GM12801 (cell line): Measurements from ENCODE around the gene SAYSD1.

Experiments used
- TF ChIP-seq, protein P1 (sequence below): IDR thresholded peaks from one replicate; pipeline ENCODE4 v1.5.1; 2011; ENCODE audit warnings: control low read depth; ENCODE audit not compliant: insufficient read length; ENCODE audit errors: extremely low read depth

SAYSD1 gene

GRCh38 chr6:39144481-39145173 lies 29.6 kb upstream of the SAYSD1 start:
- TF ChIP-seq, protein P1, sequence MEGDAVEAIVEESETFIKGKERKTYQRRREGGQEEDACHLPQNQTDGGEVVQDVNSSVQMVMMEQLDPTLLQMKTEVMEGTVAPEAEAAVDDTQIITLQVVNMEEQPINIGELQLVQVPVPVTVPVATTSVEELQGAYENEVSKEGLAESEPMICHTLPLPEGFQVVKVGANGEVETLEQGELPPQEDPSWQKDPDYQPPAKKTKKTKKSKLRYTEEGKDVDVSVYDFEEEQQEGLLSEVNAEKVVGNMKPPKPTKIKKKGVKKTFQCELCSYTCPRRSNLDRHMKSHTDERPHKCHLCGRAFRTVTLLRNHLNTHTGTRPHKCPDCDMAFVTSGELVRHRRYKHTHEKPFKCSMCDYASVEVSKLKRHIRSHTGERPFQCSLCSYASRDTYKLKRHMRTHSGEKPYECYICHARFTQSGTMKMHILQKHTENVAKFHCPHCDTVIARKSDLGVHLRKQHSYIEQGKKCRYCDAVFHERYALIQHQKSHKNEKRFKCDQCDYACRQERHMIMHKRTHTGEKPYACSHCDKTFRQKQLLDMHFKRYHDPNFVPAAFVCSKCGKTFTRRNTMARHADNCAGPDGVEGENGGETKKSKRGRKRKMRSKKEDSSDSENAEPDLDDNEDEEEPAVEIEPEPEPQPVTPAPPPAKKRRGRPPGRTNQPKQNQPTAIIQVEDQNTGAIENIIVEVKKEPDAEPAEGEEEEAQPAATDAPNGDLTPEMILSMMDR: no peak

DNA sequence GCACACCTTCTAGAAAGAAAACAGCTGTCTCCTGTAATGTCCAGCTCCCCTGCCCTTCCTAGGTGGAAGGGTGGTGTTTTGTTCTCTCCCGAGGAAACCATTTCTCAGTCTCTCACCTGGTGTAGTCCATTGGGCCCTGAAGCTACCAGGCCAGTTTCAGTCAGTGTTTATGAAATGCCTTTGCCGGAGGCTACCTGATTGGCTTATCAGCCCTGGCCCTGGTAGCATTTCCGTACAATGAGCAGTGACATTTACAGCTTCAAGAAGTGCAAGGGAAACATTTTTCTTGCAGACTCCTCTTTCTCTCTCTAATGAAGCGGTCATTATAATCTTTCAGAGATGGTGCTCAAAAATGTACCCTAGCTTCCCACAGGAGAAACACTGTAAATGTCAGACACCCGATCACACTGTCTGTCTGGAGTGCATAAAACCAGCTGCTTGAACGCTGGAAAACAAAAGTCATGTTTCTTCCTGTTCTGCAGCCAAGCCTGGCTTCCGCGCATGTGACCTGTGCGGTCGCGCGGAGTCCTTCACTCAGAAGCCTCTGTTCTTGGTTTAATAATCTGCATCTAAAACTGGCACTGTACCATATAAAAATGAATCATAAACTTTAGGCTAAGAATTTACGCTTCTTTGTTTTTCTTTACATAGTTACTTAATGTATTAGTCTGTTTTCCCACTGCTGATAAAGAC lies 28.4 kb upstream of the SAYSD1 start:
- TF ChIP-seq, protein P1: no peak

- TF ChIP-seq, protein P1: no peak
Measured at GRCh38 chr6:39140556-39141167, 25.7 kb upstream of the SAYSD1 start.

GRCh38 chr6:39137245-39137644 lies 22.3 kb upstream of the SAYSD1 start:
- TF ChIP-seq, protein P1: no peak

DNA sequence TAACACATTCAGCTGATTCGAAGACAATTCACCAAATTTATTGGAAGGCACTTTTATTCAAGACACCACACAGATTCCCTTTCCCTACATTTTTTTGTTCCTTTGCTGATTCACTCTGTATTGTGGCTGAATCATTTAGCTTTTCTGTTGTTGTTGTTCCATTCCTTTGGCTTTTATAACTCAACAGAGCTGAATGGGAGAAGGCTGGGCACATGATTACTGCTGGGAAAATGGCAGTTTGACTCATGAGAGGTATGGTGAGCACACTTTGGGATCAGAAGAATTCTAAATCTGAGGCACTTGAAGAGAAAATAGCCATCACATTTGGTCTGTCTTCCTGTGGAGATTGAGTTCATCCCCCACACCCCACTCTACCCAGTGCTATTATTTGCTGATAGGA lies 15.7 kb upstream of the SAYSD1 start:
- TF ChIP-seq, protein P1: no peak

GRCh38 chr6:39128832-39129231 lies 13.8 kb upstream of the SAYSD1 start:
- TF ChIP-seq, protein P1: no peak

DNA sequence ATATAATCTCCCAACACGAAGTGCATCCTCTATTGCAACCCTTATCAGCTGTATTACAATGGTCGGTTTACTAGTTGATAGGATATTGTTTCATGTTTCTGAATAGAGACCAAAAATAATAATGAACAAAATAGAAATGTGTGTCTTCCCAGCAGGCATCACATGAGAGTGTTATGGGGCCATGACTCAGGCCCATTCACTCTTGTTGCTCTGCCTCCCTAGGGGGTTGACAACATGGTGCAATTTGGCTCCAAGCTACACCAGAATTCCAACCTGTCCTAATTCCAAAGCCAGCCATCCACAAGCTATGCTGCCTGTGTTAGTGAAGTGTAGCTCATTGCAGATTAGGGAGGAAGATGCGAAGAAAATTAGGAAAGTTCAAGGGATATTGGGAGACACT lies 13.1 kb upstream of the SAYSD1 start:
- TF ChIP-seq, protein P1: no peak
